Uterus (tissue), 2 donors: Measurements from ENCODE around the gene ZNF771.

Experiments used
- POLR2A ChIP-seq, 2 donors: fragments of 450-650 bp; IDR thresholded peaks; one replicate each; pipeline ENCODE4 v1.6.1; 2016; ENCODE audit warnings: antibody characterized with exemption in 2 of 2, mild to moderate bottlenecking in 1 of 2, moderate library complexity in 1 of 2
- TF ChIP-seq, protein P1 (sequence below), 4 experiments: fragments of 200-600 bp in 2 of 4; fragments of 450-650 bp in 2 of 4; sonication (generic) in 2 of 4; IDR thresholded peaks; one replicate each; pipeline ENCODE4 v1.5.1; 2016 to 2019; ENCODE audit warnings: antibody characterized with exemption in 4 of 4, mild to moderate bottlenecking in 2 of 4, moderate library complexity in 1 of 4

DNA sequence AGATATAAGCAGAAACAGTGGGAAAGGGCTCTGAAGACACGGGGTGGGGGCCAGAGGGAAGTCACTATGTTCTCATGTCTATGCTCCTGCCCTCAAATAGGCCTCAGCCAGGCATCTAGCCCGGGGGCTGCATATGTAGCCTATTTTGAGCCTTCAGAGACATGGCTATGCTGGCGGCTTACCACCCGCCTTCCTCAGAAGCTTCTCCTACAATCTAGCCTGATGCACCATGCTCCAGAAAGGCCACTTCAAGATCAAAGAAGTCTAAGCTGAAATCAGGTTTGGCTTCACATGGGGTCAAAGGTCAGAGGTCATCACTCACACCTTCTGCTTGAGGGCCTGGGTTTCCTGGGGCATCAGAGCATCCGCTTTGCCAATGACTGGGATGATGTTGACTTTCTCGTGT lies 26.6 kb upstream of the ZNF771 start:
- TF ChIP-seq, protein P1, sequence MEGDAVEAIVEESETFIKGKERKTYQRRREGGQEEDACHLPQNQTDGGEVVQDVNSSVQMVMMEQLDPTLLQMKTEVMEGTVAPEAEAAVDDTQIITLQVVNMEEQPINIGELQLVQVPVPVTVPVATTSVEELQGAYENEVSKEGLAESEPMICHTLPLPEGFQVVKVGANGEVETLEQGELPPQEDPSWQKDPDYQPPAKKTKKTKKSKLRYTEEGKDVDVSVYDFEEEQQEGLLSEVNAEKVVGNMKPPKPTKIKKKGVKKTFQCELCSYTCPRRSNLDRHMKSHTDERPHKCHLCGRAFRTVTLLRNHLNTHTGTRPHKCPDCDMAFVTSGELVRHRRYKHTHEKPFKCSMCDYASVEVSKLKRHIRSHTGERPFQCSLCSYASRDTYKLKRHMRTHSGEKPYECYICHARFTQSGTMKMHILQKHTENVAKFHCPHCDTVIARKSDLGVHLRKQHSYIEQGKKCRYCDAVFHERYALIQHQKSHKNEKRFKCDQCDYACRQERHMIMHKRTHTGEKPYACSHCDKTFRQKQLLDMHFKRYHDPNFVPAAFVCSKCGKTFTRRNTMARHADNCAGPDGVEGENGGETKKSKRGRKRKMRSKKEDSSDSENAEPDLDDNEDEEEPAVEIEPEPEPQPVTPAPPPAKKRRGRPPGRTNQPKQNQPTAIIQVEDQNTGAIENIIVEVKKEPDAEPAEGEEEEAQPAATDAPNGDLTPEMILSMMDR (IDR thresholded peaks at IDR 0.05), result no peak
- TF ChIP-seq POLR2A (IDR thresholded peaks at IDR 0.05), result no peak
